WERI-Rb-1 (cell line): ENCODE results near the gene SDS.

Experiments used
- DNase-seq: peaks from one replicate; pipeline ENCODE4 v3.0.0-alpha.2; 2020
- H3K27ac ChIP-seq: fragments of 250-450 bp; sonication (Bioruptor Pico); 2 replicates; pipeline ENCODE4 v1.5.1; 2020; ENCODE audit warnings: mild to moderate bottlenecking, moderate library complexity
- H3K27me3 ChIP-seq: fragments of 250-450 bp; sonication (Bioruptor Pico); 2 replicates; pipeline ENCODE4 v1.5.1; 2021; ENCODE audit warnings: mild to moderate bottlenecking, low read depth, moderate library complexity; ENCODE audit not compliant: insufficient read depth, severe bottlenecking
- H3K36me3 ChIP-seq: fragments of 250-450 bp; sonication (Bioruptor Pico); 2 replicates; pipeline ENCODE4 v1.5.1; 2020; ENCODE audit warnings: mild to moderate bottlenecking, moderate library complexity
- H3K4me3 ChIP-seq: 2 replicates; pipeline ENCODE4 v1.5.1; 2011; ENCODE audit warnings: low read depth, mild to moderate bottlenecking, control low read depth, low read length
- H3K9me3 ChIP-seq: fragments of 250-450 bp; sonication (Bioruptor Pico); 2 replicates; pipeline ENCODE4 v1.5.1; 2021; ENCODE audit warnings: mild to moderate bottlenecking, moderate library complexity; ENCODE audit not compliant: severe bottlenecking
- CTCF ChIP-seq: IDR thresholded peaks from 2 replicates; pipeline ENCODE4 v1.5.1; 2011; ENCODE audit warnings: low read depth, mild to moderate bottlenecking, control low read depth, inconsistent platforms, low read length

The SDS gene

GRCh38 chr12:113391650-113392337 lies 11.9 kb downstream of the SDS start:
- H3K9me3 ChIP-seq: no peaks in the 10 kb centered on the region
- TF ChIP-seq CTCF: no peak
- H3K27ac ChIP-seq: no peak overlapping the region
- DNase-seq: no peak
- peaks cover 13% of the 10 kb centered on the region for H3K36me3 ChIP-seq
- H3K27me3 ChIP-seq: no peaks in the 10 kb centered on the region
- no peak overlapping the region for H3K4me3 ChIP-seq

- DNase-seq: no peak
- no peak for TF ChIP-seq CTCF
- no peak overlapping the region for H3K4me3 ChIP-seq
- no peaks in the 10 kb centered on the region for H3K9me3 ChIP-seq
- H3K27me3 ChIP-seq: no peaks in the 10 kb centered on the region
- no peak overlapping the region for H3K27ac ChIP-seq
- peaks cover 16% of the 10 kb centered on the region for H3K36me3 ChIP-seq
Observed at GRCh38 chr12:113391145-113391544, 12.5 kb downstream of the SDS start.

- no peak overlapping the region for H3K27ac ChIP-seq
- H3K36me3 ChIP-seq: peaks cover 22% of the 10 kb centered on the region
- H3K27me3 ChIP-seq: no peaks in the 10 kb centered on the region
- TF ChIP-seq CTCF: no peak
- H3K4me3 ChIP-seq: no peak overlapping the region
- H3K9me3 ChIP-seq: no peaks in the 10 kb centered on the region
- DNase-seq: no peak
Observed at GRCh38 chr12:113390064-113391043, 13.3 kb downstream of the SDS start.

- no peaks in the 10 kb centered on the region for H3K9me3 ChIP-seq
- no peaks in the 10 kb centered on the region for H3K27me3 ChIP-seq
- H3K36me3 ChIP-seq: peaks cover 32% of the 10 kb centered on the region
- H3K4me3 ChIP-seq: no peak overlapping the region
- DNase-seq: no peak
- H3K27ac ChIP-seq: no peak overlapping the region
- no peak for TF ChIP-seq CTCF
Observed at GRCh38 chr12:113388351-113388750, 15.3 kb downstream of the SDS start.

- DNase-seq: no peak
Observed at GRCh38 chr12:113387631-113388030, 16.1 kb downstream of the SDS start.

More at GRCh38 chr12:113387631-113388030, 16.1 kb downstream of the SDS start:
- no peak for TF ChIP-seq CTCF
- no peak overlapping the region for H3K27ac ChIP-seq
- H3K36me3 ChIP-seq: peaks cover 32% of the 10 kb centered on the region
- H3K4me3 ChIP-seq: no peak overlapping the region
- no peaks in the 10 kb centered on the region for H3K9me3 ChIP-seq
- no peaks in the 10 kb centered on the region for H3K27me3 ChIP-seq
